Natural killer cell treated with Interleukin-12 subunit alpha and Interleukin-12 subunit beta and Interleukin-15 and Interleukin-18, amount 100 ng/mL, for 72 hours (primary cell): Measurements from ENCODE around the gene TMEM63A. TPM values are rescaled to one million over a fixed set of nuclear protein-coding genes. Genes with fewer than 3 reads are reported as not detected.
A peak's percentile ranks its signal among the peaks of the same experiment; 100 is the strongest.

ENCODE experiments used
- ATAC-seq, 2 donors: fragments of 150-1000 bp; cut with Tn5 transposase in 1 of 2; sonication (Bioruptor Pico), chemical (Tn5 transposase) in 1 of 2; 2 replicates each; pipeline ENCODE4 v1.10.0; 2021
- DNase-seq: peaks from one replicate; pipeline ENCODE4 v3.0.0; 2022; ENCODE audit warnings: low spot score
- H3K27ac Mint-ChIP-seq, 2 donors: 1 replicate in 1 of 2; 2 replicates in 1 of 2; pipeline ENCODE4 v1.8.0; 2022; ENCODE audit warnings: mixed read lengths in 2 of 2, mild to moderate bottlenecking in 1 of 2, moderate library complexity in 1 of 2
- H3K27me3 Mint-ChIP-seq, 2 donors: 1 replicate in 1 of 2; 2 replicates in 1 of 2; pipeline ENCODE4 v1.8.0; 2022; ENCODE audit warnings: mixed read lengths in 2 of 2
- H3K36me3 Mint-ChIP-seq: one replicate; pipeline ENCODE4 v1.8.0; 2022; ENCODE audit warnings: mixed read lengths
- H3K4me1 Mint-ChIP-seq, 2 donors: 1 replicate in 1 of 2; 2 replicates in 1 of 2; pipeline ENCODE4 v1.8.0; 2022; ENCODE audit warnings: low read depth in 2 of 2, mixed read lengths in 2 of 2, mild to moderate bottlenecking in 1 of 2
- H3K4me3 Mint-ChIP-seq: one replicate; pipeline ENCODE4 v1.8.0; 2022; ENCODE audit warnings: mixed read lengths
- H3K9me3 Mint-ChIP-seq: 2 replicates; pipeline ENCODE4 v1.8.0; 2022; ENCODE audit warnings: mixed read lengths
- total RNA-seq, 2 donors: library from RNA; stranded (reverse); gene quantifications; one replicate each; pipeline ENCODE4 v1.2.3, GENCODE V29; 2022

TMEM63A gene
- total RNA-seq, 2 donors from 2014 or later = 42.7 to 53.6 TPM

- no peaks in the 10 kb centered on the region for H3K36me3 Mint-ChIP-seq
- H3K27me3 Mint-ChIP-seq = peaks cover 0 to 4% of the 10 kb centered on the region in 2 donors
- peaks cover 10 to 11% of the 10 kb centered on the region in 2 donors for H3K4me1 Mint-ChIP-seq
- ATAC-seq (no peak), DNase-seq (no peak)
- H3K4me3 Mint-ChIP-seq = no peak overlapping the region
- no peak overlapping the region for H3K27ac Mint-ChIP-seq
- H3K9me3 Mint-ChIP-seq = no peaks in the 10 kb centered on the region
Measured at GRCh38 chr1:225886159-225887029, 4.2 kb upstream of the TMEM63A start.

- DNase-seq (no peak), ATAC-seq (no peak)
- Mint-ChIP-seq H3K4me1 (peaks cover 15 to 16% of the 10 kb centered on the region in 2 donors), H3K27ac (no peak overlapping the region), H3K4me3 (no peak overlapping the region), H3K27me3 (peaks cover 0 to 4% of the 10 kb centered on the region in 2 donors), H3K9me3 (no peaks in the 10 kb centered on the region), H3K36me3 (no peaks in the 10 kb centered on the region)
Measured at GRCh38 chr1:225885336-225885735, 3.2 kb upstream of the TMEM63A start.

- DNase-seq = no peak
- no peak for ATAC-seq
- H3K4me1 Mint-ChIP-seq = peaks cover 25 to 27% of the 10 kb centered on the region in 2 donors
- H3K9me3 Mint-ChIP-seq = no peaks in the 10 kb centered on the region
- peak overlapping the region; percentile 90 for H3K4me3 Mint-ChIP-seq
- no peaks in the 10 kb centered on the region for H3K27me3 Mint-ChIP-seq
- no peaks in the 10 kb centered on the region for H3K36me3 Mint-ChIP-seq
- peak overlapping the region in 1 of 2 donors; percentile 62 for H3K27ac Mint-ChIP-seq
Measured at GRCh38 chr1:225883616-225884265, 1.6 kb upstream of the TMEM63A start.

- no peaks in the 10 kb centered on the region for H3K27me3 Mint-ChIP-seq
- peak overlapping the region; percentile 90 for H3K4me3 Mint-ChIP-seq
- H3K4me1 Mint-ChIP-seq = peaks cover 27 to 29% of the 10 kb centered on the region in 2 donors
- ATAC-seq (peak; percentile 58), DNase-seq (no peak)
- peak overlapping the region in 1 of 2 donors; percentile 62 for H3K27ac Mint-ChIP-seq
- H3K36me3 Mint-ChIP-seq = no peaks in the 10 kb centered on the region
- H3K9me3 Mint-ChIP-seq = no peaks in the 10 kb centered on the region
Measured at GRCh38 chr1:225882694-225883615, 775 bp upstream of the TMEM63A start.

- peak overlapping the region; percentile 90 for H3K4me3 Mint-ChIP-seq
- peaks cover 32 to 37% of the 10 kb centered on the region in 2 donors for H3K4me1 Mint-ChIP-seq
- no peaks in the 10 kb centered on the region for H3K9me3 Mint-ChIP-seq
- ATAC-seq = peak; percentile 26 to 51
- no peak for DNase-seq
- H3K27me3 Mint-ChIP-seq = no peaks in the 10 kb centered on the region
- peak overlapping the region in 1 of 2 donors; percentile 63 for H3K27ac Mint-ChIP-seq
- no peaks in the 10 kb centered on the region for H3K36me3 Mint-ChIP-seq
Measured at GRCh38 chr1:225881081-225881958, 860 bp downstream of the TMEM63A start.

GRCh38 chr1:225880636-225881035 lies 1.5 kb downstream of the TMEM63A start:
- H3K4me1 Mint-ChIP-seq = peaks cover 32 to 37% of the 10 kb centered on the region in 2 donors
- DNase-seq (no peak), ATAC-seq (no peak)
- H3K27ac Mint-ChIP-seq = peak overlapping the region in 1 of 2 donors; percentile 63
- H3K9me3 Mint-ChIP-seq = no peaks in the 10 kb centered on the region
- H3K4me3 Mint-ChIP-seq = peak overlapping the region; percentile 90
- H3K27me3 Mint-ChIP-seq = no peaks in the 10 kb centered on the region
- no peaks in the 10 kb centered on the region for H3K36me3 Mint-ChIP-seq

- H3K36me3 Mint-ChIP-seq = no peaks in the 10 kb centered on the region
Measured at GRCh38 chr1:225880222-225880588, 2.0 kb downstream of the TMEM63A start.

GRCh38 chr1:225879521-225880221 lies 2.5 kb downstream of the TMEM63A start:
- Mint-ChIP-seq H3K36me3 (no peaks in the 10 kb centered on the region), H3K4me3 (no peak overlapping the region), H3K27ac (peak overlapping the region in 1 of 2 donors; percentile 58), H3K9me3 (no peaks in the 10 kb centered on the region), H3K4me1 (peaks cover 32 to 37% of the 10 kb centered on the region in 2 donors), H3K27me3 (no peaks in the 10 kb centered on the region)
- DNase-seq (no peak), ATAC-seq (no peak)

More at GRCh38 chr1:225880222-225880588, 2.0 kb downstream of the TMEM63A start:
- Mint-ChIP-seq H3K27me3 (no peaks in the 10 kb centered on the region), H3K27ac (peak overlapping the region in 1 of 2 donors; percentile 58), H3K4me3 (no peak overlapping the region), H3K4me1 (peaks cover 32 to 37% of the 10 kb centered on the region in 2 donors), H3K9me3 (no peaks in the 10 kb centered on the region)
- no peak for DNase-seq
- ATAC-seq = no peak

GRCh38 chr1:225878282-225878681 lies 3.9 kb downstream of the TMEM63A start:
- H3K36me3 Mint-ChIP-seq = no peaks in the 10 kb centered on the region
- no peaks in the 10 kb centered on the region for H3K9me3 Mint-ChIP-seq
- H3K27ac Mint-ChIP-seq = no peak overlapping the region
- DNase-seq = no peak
- H3K27me3 Mint-ChIP-seq = no peaks in the 10 kb centered on the region
- no peak overlapping the region for H3K4me3 Mint-ChIP-seq
- no peak for ATAC-seq
- H3K4me1 Mint-ChIP-seq = peaks cover 25 to 28% of the 10 kb centered on the region in 2 donors

- H3K4me3 Mint-ChIP-seq = no peak overlapping the region
- H3K27ac Mint-ChIP-seq = no peak overlapping the region
Measured at GRCh38 chr1:225877580-225877979, 4.6 kb downstream of the TMEM63A start.

GRCh38 chr1:225876900-225877510 lies 5.2 kb downstream of the TMEM63A start:
- H3K36me3 Mint-ChIP-seq = no peaks in the 10 kb centered on the region
- H3K4me1 Mint-ChIP-seq = peaks cover 26 to 27% of the 10 kb centered on the region in 2 donors
- no peak overlapping the region for H3K4me3 Mint-ChIP-seq
- H3K27me3 Mint-ChIP-seq = no peaks in the 10 kb centered on the region
- ATAC-seq = no peak
- H3K27ac Mint-ChIP-seq = peak overlapping the region in 1 of 2 donors; percentile 23
- no peak for DNase-seq
- H3K9me3 Mint-ChIP-seq = no peaks in the 10 kb centered on the region

More at GRCh38 chr1:225877580-225877979, 4.6 kb downstream of the TMEM63A start:
- Mint-ChIP-seq H3K9me3 (no peaks in the 10 kb centered on the region), H3K36me3 (no peaks in the 10 kb centered on the region), H3K27me3 (no peaks in the 10 kb centered on the region), H3K4me1 (peaks cover 26% of the 10 kb centered on the region in 2 donors)
- ATAC-seq = no peak
- no peak for DNase-seq
